H1 (cell line): Measurements from ENCODE around the gene SFR1. TPM values are rescaled to one million over a fixed set of nuclear protein-coding genes. Genes with fewer than 3 reads are reported as not detected.

Experiments used
- CTCF ChIA-PET: fragments of 300-600 bp; sonication (Branson Sonifier 250); formaldehyde crosslinking; loops from one replicate; lab custom pipeline; 2021; ENCODE audit not compliant: partially characterized antibody; lab: Charles Lee
- POLR2A ChIA-PET: fragments of 300-600 bp; sonication (Branson Sonifier 250); formaldehyde crosslinking; loops from one replicate; lab custom pipeline; 2021; ENCODE audit warnings: inconsistent platforms; ENCODE audit not compliant: partially characterized antibody; lab: Charles Lee
- DNase-seq, 2 experiments: peaks; one replicate each; pipeline versions ENCODE4 v3.0.0 to v3.0.0-alpha.2; 2010 to 2022; ENCODE audit warnings: low spot score in 2 of 2, low read depth in 1 of 2, mixed read lengths in 1 of 2
- FAIRE-seq: peaks from 2 replicates; lab custom pipeline; 2011; peaks lifted over from hg19 to GRCh38; lab: Jason Lieb, UNC
- H2AFZ ChIP-seq: 2 replicates; pipeline ENCODE4 v1.8.1; 2012; ENCODE audit warnings: low read length, inconsistent platforms
- H2AK5ac ChIP-seq: 2 replicates; pipeline ENCODE4 v1.6.1; 2013; ENCODE audit warnings: low read depth, low read length
- H2BK120ac ChIP-seq: replicated peaks from 2 replicates; pipeline ENCODE3; 2013; ENCODE audit warnings: low read depth, low read length, inconsistent platforms
- H2BK12ac ChIP-seq: 2 replicates; pipeline ENCODE4 v1.6.1; 2013; ENCODE audit warnings: low read depth, low read length
- H2BK15ac ChIP-seq: 2 replicates; pipeline ENCODE4 v1.6.1; 2013; ENCODE audit warnings: low read length
- H2BK20ac ChIP-seq: 2 replicates; pipeline ENCODE4 v1.6.1; 2013; ENCODE audit warnings: low read length
- H2BK5ac ChIP-seq: 2 replicates; pipeline ENCODE4 v1.6.1; 2013; ENCODE audit warnings: low read depth, low read length
- H3K14ac ChIP-seq: 2 replicates; pipeline ENCODE4 v1.6.1; 2013; ENCODE audit warnings: inconsistent platforms; ENCODE audit not compliant: insufficient read length
- H3K18ac ChIP-seq: 2 replicates; pipeline ENCODE4 v1.6.1; 2013; ENCODE audit warnings: low read length; ENCODE audit errors: extremely low read depth
- H3K23ac ChIP-seq: 2 replicates; pipeline ENCODE4 v1.6.1; 2013; ENCODE audit warnings: inconsistent platforms; ENCODE audit not compliant: insufficient read length
- H3K23me2 ChIP-seq: 2 replicates; pipeline ENCODE4 v1.6.1; 2013; ENCODE audit warnings: low read depth, low read length
- H3K27ac ChIP-seq: 2 replicates; pipeline ENCODE4 v1.6.1; 2011; ENCODE audit warnings: low read depth, low read length, inconsistent platforms
- H3K27me3 ChIP-seq, 4 experiments: replicated peaks in 1 of 4; 1 replicate in 1 of 4; 2 replicates in 3 of 4; pipeline versions ENCODE4 v1.6.1 to v1.8.1; 2011 to 2013; ENCODE audit warnings: low read length in 3 of 4, mild to moderate bottlenecking in 3 of 4, inconsistent platforms in 2 of 4, mixed read lengths in 2 of 4, moderate library complexity in 1 of 4; ENCODE audit not compliant: control insufficient read depth in 3 of 4, insufficient read depth in 3 of 4; ENCODE audit errors: extremely low read depth in 1 of 4
- H3K36me3 ChIP-seq, 4 experiments: 2 replicates each; pipeline versions ENCODE4 v1.6.1 to v1.8.1; 2011 to 2013; ENCODE audit warnings: mild to moderate bottlenecking in 4 of 4, low read length in 3 of 4, moderate library complexity in 2 of 4, control low read depth in 1 of 4, inconsistent platforms in 1 of 4; ENCODE audit not compliant: insufficient read depth in 4 of 4, control insufficient read depth in 2 of 4
- H3K4ac ChIP-seq: replicated peaks from 2 replicates; pipeline ENCODE3; 2013; ENCODE audit warnings: low read length, low read depth, mixed read lengths, inconsistent platforms; ENCODE audit not compliant: insufficient read length
- H3K4me1 ChIP-seq, 4 experiments: replicated peaks in 1 of 4; 1 replicate in 1 of 4; 2 replicates in 3 of 4; pipeline versions ENCODE4 v1.6.1 to v1.8.1; 2011 to 2013; ENCODE audit warnings: low read length in 3 of 4, inconsistent platforms in 2 of 4, mixed read lengths in 1 of 4; ENCODE audit not compliant: insufficient read depth in 4 of 4, control insufficient read depth in 3 of 4
- H3K4me2 ChIP-seq, 2 experiments: 2 replicates each; pipeline versions ENCODE4 v1.6.1 to v1.8.1; 2011 to 2013; ENCODE audit warnings: low read depth in 2 of 2, low read length in 2 of 2, control low read depth in 1 of 2, inconsistent platforms in 1 of 2, mild to moderate bottlenecking in 1 of 2; ENCODE audit not compliant: insufficient read depth in 1 of 2
- H3K4me3 ChIP-seq, 4 experiments: fragments of 200-600, 300-600 bp in 1 of 4; sonication (generic), shearing (Covaris generic), sonication (Bioruptor Twin) in 1 of 4; 2 replicates each; pipeline versions ENCODE4 v1.5.1 to v1.8.1; 2011 to 2016; ENCODE audit warnings: low read length in 4 of 4, low read depth in 3 of 4, control low read depth in 2 of 4, inconsistent platforms in 2 of 4, mild to moderate bottlenecking in 2 of 4, mixed read lengths in 1 of 4, moderate library complexity in 1 of 4; ENCODE audit not compliant: insufficient read depth in 2 of 4; ENCODE audit errors: extremely low read depth in 1 of 4
- H3K56ac ChIP-seq: replicated peaks from 2 replicates; pipeline ENCODE3; 2013; ENCODE audit warnings: low read depth, mild to moderate bottlenecking, mixed read lengths, low read length, inconsistent platforms; ENCODE audit not compliant: insufficient read length
- H3K79me1 ChIP-seq: 2 replicates; pipeline ENCODE4 v1.6.1; 2013; ENCODE audit warnings: low read depth, low read length, control low read depth
- H3K79me2 ChIP-seq, 2 experiments: 2 replicates each; pipeline versions ENCODE4 v1.6.1 to v1.8.1; 2012 to 2013; ENCODE audit warnings: low read length in 2 of 2, mild to moderate bottlenecking in 2 of 2, inconsistent platforms in 1 of 2; ENCODE audit not compliant: insufficient read depth in 2 of 2, control insufficient read depth in 1 of 2
- H3K9ac ChIP-seq, 4 experiments: replicated peaks in 1 of 4; 1 replicate in 1 of 4; 2 replicates in 3 of 4; pipeline versions ENCODE4 v1.6.1 to v1.8.1; 2011 to 2013; ENCODE audit warnings: low read depth in 3 of 4, low read length in 3 of 4, control low read depth in 2 of 4, mild to moderate bottlenecking in 2 of 4, moderate library complexity in 2 of 4, inconsistent platforms in 1 of 4; ENCODE audit errors: extremely low read depth in 1 of 4
- H3K9me3 ChIP-seq, 2 experiments: 2 replicates each; pipeline versions ENCODE4 v1.6.1 to v1.8.1; 2012 to 2013; ENCODE audit warnings: mild to moderate bottlenecking in 2 of 2, moderate library complexity in 2 of 2, control low read depth in 1 of 2, inconsistent platforms in 1 of 2, low read depth in 1 of 2, low read length in 1 of 2, mixed read lengths in 1 of 2; ENCODE audit not compliant: insufficient read depth in 2 of 2
- H4K20me1 ChIP-seq, 2 experiments: replicated peaks in 1 of 2; 2 replicates each; pipeline versions ENCODE3 to v1.8.1; 2011 to 2013; ENCODE audit warnings: inconsistent platforms in 2 of 2, low read length in 2 of 2, mild to moderate bottlenecking in 1 of 2; ENCODE audit not compliant: insufficient read depth in 2 of 2, control insufficient read depth in 1 of 2
- H4K5ac ChIP-seq: 2 replicates; pipeline ENCODE4 v1.6.1; 2013; ENCODE audit warnings: low read length, low read depth, mixed read lengths, inconsistent platforms; ENCODE audit not compliant: insufficient read length
- H4K8ac ChIP-seq: 2 replicates; pipeline ENCODE4 v1.8.0; 2013; ENCODE audit warnings: mild to moderate bottlenecking, moderate library complexity, low read length, inconsistent platforms; ENCODE audit not compliant: insufficient read depth; ENCODE audit errors: extremely low read depth
- H4K91ac ChIP-seq: replicated peaks from 2 replicates; pipeline ENCODE3; 2013; ENCODE audit warnings: low read length, mixed read lengths, inconsistent platforms; ENCODE audit not compliant: insufficient read length
- BACH1 ChIP-seq: IDR thresholded peaks from 2 replicates; pipeline ENCODE4 v1.6.1; 2012; ENCODE audit warnings: low read length, improper control_type of control experiment
- BRCA1 ChIP-seq: IDR thresholded peaks from 2 replicates; pipeline ENCODE4 v1.6.1; 2012; ENCODE audit warnings: low read depth, low read length, improper control_type of control experiment
- CEBPB ChIP-seq: IDR thresholded peaks from 2 replicates; pipeline ENCODE4 v1.6.1; 2012; ENCODE audit warnings: low read depth, low read length
- CTCF ChIP-seq, 3 experiments: IDR thresholded peaks; 1 replicate in 2 of 3; 2 replicates in 1 of 3; pipeline versions ENCODE4 v1.5.1 to v1.6.1; 2011; ENCODE audit warnings: low read length in 3 of 3, mild to moderate bottlenecking in 3 of 3, inconsistent platforms in 2 of 3, low read depth in 1 of 3, moderate library complexity in 1 of 3; ENCODE audit not compliant: insufficient read depth in 1 of 3; ENCODE audit errors: control extremely low read depth in 1 of 3
- EP300 ChIP-seq, 2 experiments: IDR thresholded peaks; 1 replicate in 1 of 2; 2 replicates in 1 of 2; pipeline ENCODE4 v1.6.1; 2011 to 2012; ENCODE audit warnings: low read depth in 2 of 2, low read length in 2 of 2, mild to moderate bottlenecking in 2 of 2, borderline replicate concordance in 1 of 2, inconsistent platforms in 1 of 2, moderate library complexity in 1 of 2
- FOSL1 ChIP-seq: IDR thresholded peaks from 2 replicates; pipeline ENCODE4 v1.6.1; 2011; ENCODE audit warnings: mild to moderate bottlenecking, low read depth, low read length, moderate library complexity; ENCODE audit not compliant: insufficient read depth
- RBBP5 ChIP-seq: IDR thresholded peaks from 2 replicates; pipeline ENCODE4 v1.7.1; 2012; ENCODE audit warnings: low read depth, mild to moderate bottlenecking, inconsistent platforms, low read length, moderate library complexity, borderline replicate concordance
- RXRA ChIP-seq: IDR thresholded peaks from 2 replicates; pipeline ENCODE4 v1.6.1; 2011; ENCODE audit warnings: low read depth, mild to moderate bottlenecking, low read length, moderate library complexity; ENCODE audit not compliant: insufficient read depth
- SIN3A ChIP-seq, 2 experiments: IDR thresholded peaks in 1 of 2; conservative IDR thresholded peaks in 1 of 2; 2 replicates each; pipeline ENCODE4 v1.6.1; 2011 to 2012; ENCODE audit warnings: low read length in 2 of 2, improper control_type of control experiment in 1 of 2, low read depth in 1 of 2, mild to moderate bottlenecking in 1 of 2
- SIX5 ChIP-seq: IDR thresholded peaks from 2 replicates; pipeline ENCODE4 v1.6.1; 2011; ENCODE audit warnings: mild to moderate bottlenecking, low read depth, low read length
- SRF ChIP-seq: IDR thresholded peaks from 2 replicates; pipeline ENCODE4 v1.6.1; 2011; ENCODE audit warnings: mild to moderate bottlenecking, low read depth, low read length, moderate library complexity
- WGBS, 2 experiments: shearing (Covaris generic) in 1 of 2; methylation state at CpG; one replicate each; pipeline versions ENCODE4 v1.1.6 to v1.1.7; 2013 to 2015; ENCODE audit warnings: low lambda C conversion rate in 2 of 2, mixed read lengths in 2 of 2, inconsistent platforms in 1 of 2, low coverage in 1 of 2, missing lambda C conversion rate in 1 of 2; ENCODE audit not compliant: insufficient replicate concordance in 2 of 2, insufficient coverage in 1 of 2, insufficient read length in 1 of 2; ENCODE audit errors: extremely low coverage in 1 of 2, missing lambda C conversion rate in 1 of 2; 5-methylcytosine and 5-hydroxymethylcytosine counted together
- polyA plus RNA-seq, 7 experiments: library from polyadenylated mRNA; depleted of rRNA in 3 of 7; stranded (reverse) in 5 of 7; unstranded in 2 of 7; fragments of >200 nt in 5 of 7; fragments of 200-250 nt in 2 of 7; gene quantifications; 1 replicate in 5 of 7; 2 replicates in 1 of 7; 4 replicates in 1 of 7; pipeline versions ENCODE4 v1.2.1 to v1.2.3, GENCODE V29; 2011 to 2013; ENCODE audit warnings: missing spikeins in 2 of 7, mixed read lengths in 2 of 7
- total RNA-seq: library from RNA; stranded (reverse); fragmentation: NEBNext Ultra II Directional; extraction: Animal tissue kit (Norgen Biotek cat#: 25700); gene quantifications from 2 replicates; pipeline ENCODE4 v1.2.1, GENCODE V29; 2021

Gene SFR1
- total and polyA plus RNA-seq, 2 of the 8 experiments (the other 6 are each of a cell fraction or from before 2014, with no cell fraction given), result 3.4 to 7.7 TPM

GRCh38 chr10:104090611-104091010 lies 31.4 kb upstream of the SFR1 start:
- no peaks in the 10 kb centered on the region; the same call in 1 of the 2 replicates for H3K23me2 ChIP-seq
- ChIA-PET CTCF (interaction anchor here (0.8 to 1.8 kb wide), 5 partner anchors 9 to 206 kb away, joined by 3 to 4 read pairs (median 3); partner anchors contain the start of gene SFR1), POLR2A (interaction anchor here (0.7 to 1.1 kb wide), 2 partner anchors 9 to 114 kb away, joined by 3 to 5 read pairs; no protein-coding TSS in a partner anchor)
- H2AFZ ChIP-seq, result no peak overlapping the region
- H3K4me1 ChIP-seq, result peaks cover 0 to 6% (median 1%) of the 10 kb centered on the region in 4 experiments; a peak in 4 of 7 replicates
- H3K18ac ChIP-seq, result no peak overlapping the region
- H2BK12ac ChIP-seq, result no peak overlapping the region
- no peak overlapping the region for H2BK120ac ChIP-seq
- no peak overlapping the region; a peak in 1 of 4 replicates for H3K4me2 ChIP-seq
- no peak overlapping the region for H4K5ac ChIP-seq
- no peak for FAIRE-seq
- H3K27ac ChIP-seq, result no peak overlapping the region
- no peak overlapping the region for H4K91ac ChIP-seq
- H3K4me3 ChIP-seq, result no peak overlapping the region
- H3K56ac ChIP-seq, result no peak overlapping the region
- no peaks in the 10 kb centered on the region for H3K79me2 ChIP-seq
- no peaks in the 10 kb centered on the region for H3K36me3 ChIP-seq
- H2AK5ac ChIP-seq, result no peak overlapping the region
- H2BK20ac ChIP-seq, result no peak overlapping the region
- no peak overlapping the region for H2BK15ac ChIP-seq
- no peak overlapping the region for H3K14ac ChIP-seq
- no peak overlapping the region for H3K4ac ChIP-seq
- H3K27me3 ChIP-seq, result no peaks in the 10 kb centered on the region
- H3K9ac ChIP-seq, result no peak overlapping the region
- no peak overlapping the region for H3K23ac ChIP-seq
- no peaks in the 10 kb centered on the region for H3K79me1 ChIP-seq
- 0 out of 2 replicates have a peak overlapping the region, but pooled peaks have one; percentile 32 for H2BK5ac ChIP-seq
- H3K9me3 ChIP-seq, result no peaks in the 10 kb centered on the region
- H4K8ac ChIP-seq, result no peak overlapping the region
- 61% methylated on average over 2 of the region's 2 CpGs; no CpG with 5 or more reads in 1 of the 2 experiments for WGBS, 2 experiments
- no peak for DNase-seq
- H4K20me1 ChIP-seq, result no peaks in the 10 kb centered on the region
- TF ChIP-seq RBBP5 (no peak), BACH1 (no peak), BRCA1 (no peak), SIX5 (no peak), SRF (no peak), CEBPB (no peak), FOSL1 (no peak), SIN3A (conservative IDR thresholded peaks at IDR 0.05 in 1 of 2, IDR thresholded peaks at IDR 0.05 in 1 of 2; ENCODE audit: low read depth in 1 of 2, low read length in 2 of 2) (no peak), CTCF (IDR thresholded peaks at IDR 0.05; ENCODE audit: control extremely low read depth in 1 of 3, insufficient read depth in 1 of 3, low read depth in 1 of 3, low read length in 3 of 3) (no peak), RXRA (no peak), EP300 (IDR thresholded peaks at IDR 0.05; ENCODE audit: borderline replicate concordance in 1 of 2, low read depth in 2 of 2, low read length in 2 of 2) (no peak)
